NCI-H1417 (cell line): Measurements from ENCODE around the gene SQSTM1.
"Not testable (repeated sequence)": the region's sequence is repeated elsewhere in the genome, so short reads cannot be mapped to it uniquely, and the experiment has no call there.

Experiments used
- DNase-seq, 3 experiments: peaks; one replicate each; lab custom pipeline; 2025; lab: John Stamatoyannopoulos, UW

SQSTM1 gene

GRCh38 chr5:179858586-179859427 is 38.1 kb downstream of the SQSTM1 start, which contains the start of gene MRNIP:
MRNIP (minus strand) TSS chr5:179858817; CDS start chr5:179858796, 21 bp downstream.
- DNase-seq, result peak; percentile 90 to 97 (median 94)

DNA sequence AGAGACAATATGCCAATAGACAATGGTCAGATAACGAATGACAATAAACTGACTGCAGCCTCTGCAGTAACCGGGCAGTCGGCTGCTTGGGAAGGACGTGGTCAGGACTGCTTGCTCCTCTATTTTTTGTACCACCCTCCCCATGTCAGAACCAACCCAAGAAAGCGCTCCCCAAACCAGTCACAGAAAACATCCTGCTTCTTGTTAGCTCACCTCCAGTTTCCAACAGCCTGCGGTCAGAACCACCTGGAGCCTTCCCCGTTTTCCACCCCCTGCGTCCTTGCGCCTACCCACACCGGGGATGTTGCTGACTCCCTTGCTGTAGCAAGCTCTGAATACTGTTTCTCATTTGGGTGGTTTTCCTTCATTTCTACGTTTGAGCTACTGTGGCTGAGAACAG is 39.6 kb downstream of the SQSTM1 start:
- DNase-seq, result no peak

DNA sequence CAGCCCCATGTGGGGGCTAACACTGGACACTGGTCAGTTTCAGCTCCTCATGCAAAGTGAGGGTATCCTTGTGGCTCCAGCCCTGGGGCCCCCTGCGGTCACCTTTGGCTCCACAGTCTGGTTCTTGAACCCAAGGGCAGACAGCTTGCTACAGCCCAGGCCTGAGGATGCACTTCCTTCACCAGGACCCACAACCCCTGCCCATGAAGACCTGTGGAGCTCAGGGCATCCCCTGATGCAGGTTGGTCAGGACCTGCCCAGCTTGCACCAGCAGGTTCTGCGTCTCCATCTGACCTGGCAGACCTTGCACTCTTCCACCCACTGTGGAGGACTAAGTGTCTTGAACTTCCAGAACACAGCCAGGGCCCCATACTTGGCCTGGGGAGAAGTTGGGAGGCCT is 41.6 kb downstream of the SQSTM1 start:
- DNase-seq, result no peak

- DNase-seq, result no peak
Measured at GRCh38 chr5:179862891-179863290, 42.2 kb downstream of the SQSTM1 start.

DNA sequence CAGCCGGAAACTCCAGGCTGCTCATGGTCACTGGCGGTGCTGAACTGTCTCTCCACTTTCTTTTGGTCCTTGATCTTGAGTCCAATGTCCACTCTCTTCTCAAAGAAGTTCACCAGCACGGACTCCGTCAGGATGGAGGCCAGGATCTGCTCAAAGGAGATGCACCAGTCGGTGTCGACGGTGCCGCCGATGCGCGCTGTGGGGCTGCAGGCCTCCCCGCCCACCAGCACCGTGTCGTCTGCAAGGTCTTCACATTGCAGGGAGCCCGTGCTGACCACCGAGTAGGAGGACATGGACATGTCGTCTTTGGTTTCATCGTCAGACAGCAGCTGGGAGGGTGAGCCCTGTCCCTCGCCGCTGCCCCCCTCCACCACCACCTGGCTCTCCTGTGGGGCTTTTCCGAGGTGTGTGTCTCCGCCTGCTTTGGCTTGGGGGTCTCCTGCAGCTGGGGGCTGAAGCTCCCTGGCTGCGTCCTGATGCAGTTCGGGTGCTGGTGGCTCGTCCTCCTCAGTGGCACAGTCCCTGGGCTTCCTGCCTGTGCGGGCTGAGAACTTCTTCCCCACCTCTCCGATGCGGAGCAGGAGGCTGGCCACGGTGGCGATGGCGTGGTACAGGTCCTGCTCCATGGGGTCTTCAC is 42.9 kb downstream of the SQSTM1 start:
- DNase-seq, result no peak

DNA sequence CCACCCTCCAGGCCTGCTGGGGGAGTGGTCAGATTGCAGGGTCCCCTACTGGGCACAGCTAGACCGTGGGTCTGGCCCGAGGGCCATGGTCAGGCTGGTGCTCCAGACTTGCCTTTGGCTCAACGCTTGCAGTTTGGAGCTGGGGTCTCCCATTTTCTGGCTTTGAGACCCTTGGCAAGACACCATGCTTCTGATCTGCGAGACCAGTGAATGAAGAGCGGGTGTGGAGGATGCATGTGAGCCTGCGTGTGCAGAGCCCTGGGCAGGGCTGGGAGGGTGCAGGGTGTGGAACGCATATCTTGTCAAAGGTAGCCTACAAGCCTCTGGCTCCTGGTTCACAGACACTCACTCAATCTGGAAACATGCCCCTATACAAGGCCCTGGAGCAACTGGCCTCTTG is 44.0 kb downstream of the SQSTM1 start:
- no peak for DNase-seq

- DNase-seq, result no peak
Measured at GRCh38 chr5:179865491-179866240, 45.0 kb downstream of the SQSTM1 start.

DNA sequence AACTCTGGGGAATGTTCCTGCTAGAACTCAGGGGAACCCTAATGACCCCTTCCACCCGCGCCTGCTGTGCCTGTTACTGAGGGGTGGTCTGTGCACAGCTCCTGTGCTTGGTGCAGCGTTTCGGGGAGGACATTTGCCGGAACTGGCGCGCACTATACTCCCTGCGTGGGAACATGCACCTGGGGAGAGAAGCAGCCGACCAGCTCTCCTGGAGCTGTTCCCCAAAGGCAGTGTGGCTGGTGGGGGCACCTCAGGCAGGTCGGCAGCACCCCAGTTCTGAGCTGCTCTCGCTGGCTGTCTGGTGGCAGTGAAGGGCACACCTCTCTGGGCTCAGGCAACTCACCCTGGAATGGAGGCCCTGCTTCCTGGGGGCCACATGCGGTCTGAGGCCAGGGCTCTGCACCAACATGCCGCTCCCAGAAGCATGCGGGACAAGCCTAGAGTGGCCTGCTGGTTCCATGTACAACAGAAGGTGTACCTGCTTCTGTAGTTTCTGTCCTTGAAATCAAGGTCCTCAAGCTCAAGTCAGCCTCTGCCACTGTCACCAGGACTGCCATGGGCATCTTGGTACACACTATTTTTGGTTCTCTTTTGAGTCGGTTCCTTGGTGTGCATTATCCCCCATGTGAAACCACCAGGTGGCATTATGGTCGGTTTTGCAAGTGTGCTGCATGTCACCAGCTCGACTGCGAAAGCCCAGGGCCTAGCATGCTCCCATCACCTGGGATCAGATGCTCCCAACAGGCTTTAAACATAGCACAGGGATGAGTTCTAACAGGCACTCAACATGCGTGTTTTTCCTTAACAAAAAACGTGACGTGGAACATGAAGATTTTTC is 45.8 kb downstream of the SQSTM1 start:
- peak in 1 of 3 experiments; percentile 1 for DNase-seq

GRCh38 chr5:179867079-179867465 is 46.4 kb downstream of the SQSTM1 start:
- no peak for DNase-seq

DNA sequence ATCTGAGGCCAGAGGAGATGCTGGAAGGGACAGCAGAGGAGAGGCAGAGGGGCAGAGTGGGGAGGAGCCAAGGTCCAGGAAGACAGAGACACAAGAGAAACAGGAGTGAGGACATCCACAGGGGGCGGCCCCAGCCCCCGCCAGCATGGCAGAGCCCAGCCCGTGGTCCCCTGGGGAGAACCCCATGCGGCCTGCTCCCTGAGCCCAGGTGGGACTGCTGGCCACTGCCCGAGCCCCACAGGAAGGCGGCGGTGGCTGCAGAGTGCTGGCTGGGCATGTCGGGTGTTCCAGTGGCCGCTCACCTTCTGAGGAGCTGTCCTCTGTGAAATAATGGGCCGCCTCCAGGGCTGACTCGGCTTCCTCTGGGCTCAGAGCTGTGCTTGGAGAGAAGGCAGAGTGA is 46.8 kb downstream of the SQSTM1 start:
- DNase-seq, result no peak

- DNase-seq, result no peak
Measured at GRCh38 chr5:179868541-179868940, 47.8 kb downstream of the SQSTM1 start.

DNA sequence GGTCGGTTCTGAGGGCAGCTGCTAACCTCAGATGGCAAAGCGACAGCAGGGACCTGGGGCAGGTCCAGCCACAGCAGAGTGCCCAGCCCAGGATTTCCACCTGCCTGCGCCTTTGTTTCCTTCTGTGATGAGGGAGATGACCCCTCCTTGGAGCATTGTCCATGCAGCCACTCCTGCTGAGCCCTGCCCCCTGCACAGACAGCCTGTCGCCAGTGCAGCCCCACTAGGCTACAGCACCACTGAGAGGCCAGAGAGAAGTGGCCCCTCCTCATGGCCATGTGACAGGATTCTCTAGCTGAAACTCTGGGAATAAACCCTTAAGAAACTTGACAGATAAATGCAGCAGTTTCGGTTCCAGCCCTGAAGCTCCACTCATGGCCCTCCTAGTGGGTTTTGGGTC is 48.4 kb downstream of the SQSTM1 start:
- peak in 1 of 3 experiments; percentile 13 for DNase-seq

DNA sequence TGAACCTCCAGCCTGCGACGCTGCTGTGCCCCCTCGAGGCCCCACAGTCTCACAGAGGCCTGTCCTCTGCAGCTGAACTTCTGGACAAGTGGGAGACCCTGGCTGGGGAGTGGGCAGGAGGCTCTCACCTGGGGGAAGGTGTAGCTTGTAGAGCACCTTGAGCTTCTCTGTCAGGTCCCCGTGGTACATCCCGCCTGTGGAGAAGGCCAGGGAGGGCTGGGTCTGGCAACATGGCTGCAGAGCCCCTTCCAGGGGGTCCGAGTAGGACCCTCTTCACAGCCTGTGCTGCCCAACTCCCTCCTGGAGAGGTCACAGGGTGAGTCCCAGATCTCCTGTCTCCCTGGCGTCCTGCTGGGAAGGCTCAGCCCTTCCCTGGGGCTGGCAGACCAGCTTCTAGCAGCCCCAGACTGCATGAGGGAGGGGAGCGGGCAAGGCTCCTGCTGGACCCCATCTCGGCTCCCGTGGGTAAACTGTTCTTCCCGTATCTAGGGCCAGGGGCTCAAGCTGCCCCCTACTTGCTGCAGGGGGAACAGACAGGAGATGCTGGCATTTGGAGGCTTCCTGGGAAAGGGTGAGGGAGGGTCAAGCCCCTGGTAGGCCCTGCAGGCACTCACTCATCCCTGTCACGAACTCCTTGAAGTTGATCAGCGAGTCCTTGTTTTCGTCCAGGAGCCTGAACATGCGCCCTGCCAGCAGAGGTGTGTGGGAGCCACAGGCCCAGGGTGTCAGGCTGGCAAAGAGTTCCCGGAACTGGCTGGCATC is 49.1 kb downstream of the SQSTM1 start:
- no peak for DNase-seq

GRCh38 chr5:179870403-179870903 is 49.7 kb downstream of the SQSTM1 start:
- peak in 1 of 3 experiments; percentile 10 for DNase-seq

- DNase-seq, result no peak
Measured at GRCh38 chr5:179870952-179871351, 50.2 kb downstream of the SQSTM1 start.

DNA sequence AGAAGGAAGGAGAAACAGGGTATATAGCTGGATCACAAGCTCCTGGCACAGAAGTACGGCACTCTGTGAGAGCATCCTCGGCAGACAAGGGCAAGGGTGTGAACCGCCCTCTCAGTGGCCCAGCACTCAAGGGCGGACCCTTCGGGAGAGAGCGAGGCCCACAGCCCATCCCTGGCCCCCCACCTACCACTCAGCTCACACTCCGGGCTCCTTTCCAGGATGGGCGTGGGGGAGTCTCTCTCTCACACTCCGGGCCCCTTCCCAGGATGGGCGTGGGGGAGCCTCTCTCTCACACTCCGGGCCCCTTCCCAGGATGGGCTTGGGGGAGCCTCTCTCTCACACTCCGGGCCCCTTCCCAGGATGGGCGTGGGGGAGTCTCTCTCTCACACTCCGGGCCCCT is 50.8 kb downstream of the SQSTM1 start:
- DNase-seq, result not testable (repeated sequence)

DNA sequence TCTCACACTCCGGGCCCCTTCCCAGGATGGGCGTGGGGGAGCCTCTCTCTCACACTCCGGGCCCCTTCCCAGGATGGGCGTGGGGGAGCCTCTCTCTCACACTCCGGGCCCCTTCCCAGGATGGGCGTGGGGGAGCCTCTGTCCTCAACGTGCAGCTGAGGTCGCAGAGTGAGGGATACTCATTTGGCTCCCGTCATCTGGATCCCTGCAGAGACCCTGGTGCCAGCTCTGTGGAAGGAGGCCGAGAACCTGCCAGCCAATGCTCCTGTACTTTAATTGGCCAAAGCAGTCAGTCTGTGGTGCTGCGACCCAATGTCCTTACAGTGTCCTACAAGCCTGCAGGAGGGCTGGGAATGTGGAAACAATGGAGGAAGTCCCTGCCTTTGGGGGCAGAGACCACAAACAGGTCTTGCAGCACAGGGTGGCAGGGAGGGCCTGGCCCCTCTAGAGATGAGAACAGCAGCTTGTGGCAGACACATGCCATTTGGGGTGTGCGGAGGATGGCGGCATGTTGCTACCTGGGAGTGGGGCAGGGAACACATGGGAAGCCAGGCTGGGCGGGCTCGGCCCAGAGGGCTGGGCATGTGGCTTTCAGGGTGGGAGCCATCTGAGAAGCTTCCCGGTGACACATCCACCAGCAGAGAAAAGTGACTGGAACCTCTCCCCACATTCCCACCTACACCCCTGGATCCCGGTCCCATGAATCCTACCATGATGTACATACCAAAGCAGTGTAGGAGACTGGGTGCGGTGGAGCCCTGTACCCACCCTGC is 51.5 kb downstream of the SQSTM1 start:
- DNase-seq, result no peak

- DNase-seq, result no peak
Measured at GRCh38 chr5:179872828-179873575, 52.3 kb downstream of the SQSTM1 start.

- no peak for DNase-seq
Measured at GRCh38 chr5:179873588-179874110, 52.9 kb downstream of the SQSTM1 start.
